GM19099 (cell line): ENCODE data around the gene C17orf67.

ENCODE experiments used
- POLR2A ChIP-seq: IDR thresholded peaks from 3 replicates; pipeline ENCODE4 v1.6.1; 2011; ENCODE audit warnings: low read depth; ENCODE audit not compliant: insufficient read length; ENCODE audit errors: extremely low read depth

Gene C17orf67

GRCh38 chr17:56742601-56743000 is 91.1 kb downstream of the C17orf67 start:
- TF ChIP-seq POLR2A, result no peak
